Panc1 (cell line): ENCODE data around the gene ZFHX2.

Experiments used
- CTCF ChIP-seq: fragments of 450-650 bp; IDR thresholded peaks from 2 replicates; pipeline ENCODE4 v1.5.1; 2017; ENCODE audit warnings: mild to moderate bottlenecking
- POLR2AphosphoS5 ChIP-seq: IDR thresholded peaks from 2 replicates; pipeline ENCODE4 v1.6.1; 2012; ENCODE audit warnings: mild to moderate bottlenecking, low read depth, low read length, moderate library complexity
- SIN3A ChIP-seq: IDR thresholded peaks from 2 replicates; pipeline ENCODE4 v1.6.1; 2012; ENCODE audit warnings: low read depth, mild to moderate bottlenecking, low read length, moderate library complexity, borderline replicate concordance; ENCODE audit not compliant: insufficient read depth
- TCF7L2 ChIP-seq: IDR thresholded peaks from 2 replicates; pipeline ENCODE4 v1.6.1; 2011; ENCODE audit warnings: mild to moderate bottlenecking, low read depth, low read length, inconsistent platforms

- TF ChIP-seq CTCF (no peak), POLR2AphosphoS5 (no peak), SIN3A (no peak), TCF7L2 (no peak)
Observed at GRCh38 chr14:23530375-23531055, 21.1 kb downstream of the ZFHX2 start.
